Endothelial cell of umbilical vein (primary cell): ENCODE data around the gene BMP2K. TPM values are rescaled to one million over a fixed set of nuclear protein-coding genes. Genes with fewer than 3 reads are reported as not detected.

Source experiments
- BruUV-seq: library from RNA; stranded (reverse); fragments of 400-500 nt; replicated peaks from 2 replicates; lab custom pipeline; 2021; lab: Mats Ljungman, UMichigan
- CTCF ChIA-PET: fragments of 300-600, 350-600 bp; sonication (Branson Sonifier 250); formaldehyde crosslinking; loops from one replicate; lab custom pipeline; 2021; ENCODE audit warnings: antibody characterized with exemption, inconsistent platforms; lab: Charles Lee
- POLR2A ChIA-PET: fragments of 300-600, 350-600 bp; sonication (Branson Sonifier 250); formaldehyde crosslinking; loops from one replicate; lab custom pipeline; 2021; ENCODE audit warnings: antibody characterized with exemption, inconsistent platforms; lab: Charles Lee
- DNase-seq: peaks from one replicate; pipeline ENCODE4 v3.0.0-alpha.2; 2011; ENCODE audit warnings: low read depth, low spot score
- FAIRE-seq: peaks from 2 replicates; lab custom pipeline; 2011; peaks lifted over from hg19 to GRCh38; lab: Jason Lieb, UNC
- H2AFZ ChIP-seq: 2 replicates; pipeline ENCODE4 v1.6.0; 2012; ENCODE audit warnings: low read depth, low read length, control low read depth, inconsistent platforms
- H3K27ac ChIP-seq: 2 replicates; pipeline ENCODE4 v1.5.1; 2011; ENCODE audit warnings: low read depth, mild to moderate bottlenecking, control low read depth, low read length, moderate library complexity; ENCODE audit not compliant: insufficient read depth
- H3K27me3 ChIP-seq, 2 experiments: 2 replicates each; pipeline versions ENCODE4 v1.6.0 to v1.6.1; 2011; ENCODE audit warnings: low read length in 2 of 2, mixed read lengths in 1 of 2; ENCODE audit not compliant: control insufficient read depth in 2 of 2, insufficient read depth in 2 of 2
- H3K36me3 ChIP-seq, 2 experiments: 2 replicates in 1 of 2; 3 replicates in 1 of 2; pipeline ENCODE4 v1.5.1; 2011; ENCODE audit warnings: low read length in 2 of 2, mild to moderate bottlenecking in 1 of 2, moderate library complexity in 1 of 2; ENCODE audit not compliant: control insufficient read depth in 2 of 2, insufficient read depth in 2 of 2; ENCODE audit errors: extremely low read depth in 1 of 2
- H3K4me1 ChIP-seq: 3 replicates; pipeline ENCODE4 v1.5.1; 2011; ENCODE audit warnings: mild to moderate bottlenecking, low read length; ENCODE audit not compliant: control insufficient read depth, insufficient read depth; ENCODE audit errors: extremely low read depth
- H3K4me2 ChIP-seq: 2 replicates; pipeline ENCODE4 v1.6.1; 2011; ENCODE audit warnings: low read length, control low read depth, mixed read lengths; ENCODE audit not compliant: insufficient read depth
- H3K4me3 ChIP-seq, 3 experiments: fragments of 200-600 bp in 1 of 3; sonication (generic), shearing (Covaris generic) in 1 of 3; replicated peaks in 1 of 3; 2 replicates each; pipeline ENCODE4 v1.5.1; 2011 to 2016; ENCODE audit warnings: control low read depth in 3 of 3, low read length in 3 of 3, mild to moderate bottlenecking in 2 of 3, inconsistent platforms in 1 of 3, low read depth in 1 of 3, moderate library complexity in 1 of 3; ENCODE audit not compliant: insufficient read depth in 1 of 3
- H3K79me2 ChIP-seq: 2 replicates; pipeline ENCODE4 v1.6.0; 2012; ENCODE audit warnings: low read length, inconsistent platforms; ENCODE audit not compliant: control insufficient read depth, insufficient read depth
- H3K9ac ChIP-seq: replicated peaks from 2 replicates; pipeline ENCODE3; 2011; ENCODE audit warnings: low read length, control low read depth; ENCODE audit not compliant: insufficient read depth; ENCODE audit errors: extremely low read depth
- H3K9me1 ChIP-seq: replicated peaks from 3 replicates; pipeline ENCODE4 v1.6.0; 2011; ENCODE audit warnings: mild to moderate bottlenecking, low read length; ENCODE audit not compliant: control insufficient read depth, insufficient read depth; ENCODE audit errors: extremely low read depth
- H3K9me3 ChIP-seq: replicated peaks from 2 replicates; pipeline ENCODE4 v1.5.1; 2012; ENCODE audit warnings: low read length, inconsistent platforms; ENCODE audit not compliant: control insufficient read depth, insufficient read depth
- H4K20me1 ChIP-seq: replicated peaks from 2 replicates; pipeline ENCODE3; 2011; ENCODE audit warnings: mild to moderate bottlenecking, low read length; ENCODE audit not compliant: control insufficient read depth, insufficient read depth; ENCODE audit errors: extremely low read depth
- CTCF ChIP-seq, 2 donors: IDR thresholded peaks; 1 replicate in 1 of 2; 2 replicates in 1 of 2; pipeline ENCODE4 v1.5.1; 2011; ENCODE audit warnings: low read length in 2 of 2, mild to moderate bottlenecking in 2 of 2, moderate library complexity in 2 of 2, control low read depth in 1 of 2, inconsistent platforms in 1 of 2, low read depth in 1 of 2; ENCODE audit not compliant: insufficient read depth in 1 of 2; ENCODE audit errors: extremely low read depth in 1 of 2
- EZH2 ChIP-seq: IDR thresholded peaks from 2 replicates; pipeline ENCODE4 v1.6.1; 2012; ENCODE audit warnings: borderline replicate concordance, low read depth, mild to moderate bottlenecking, moderate library complexity, low read length, inconsistent platforms; ENCODE audit not compliant: severe bottlenecking
- FOS ChIP-seq: IDR thresholded peaks from 2 replicates; pipeline ENCODE4 v1.6.1; 2011; ENCODE audit warnings: mild to moderate bottlenecking, low read length, moderate library complexity, borderline replicate concordance; ENCODE audit not compliant: insufficient read depth
- JUN ChIP-seq: IDR thresholded peaks from 2 replicates; pipeline ENCODE4 v1.6.1; 2011; ENCODE audit warnings: borderline replicate concordance, low read depth; ENCODE audit not compliant: insufficient read length, insufficient read depth
- MAX ChIP-seq: IDR thresholded peaks from 2 replicates; pipeline ENCODE4 v1.6.1; 2011; ENCODE audit not compliant: insufficient read depth, insufficient read length
- MYC ChIP-seq: IDR thresholded peaks from one replicate; pipeline ENCODE4 v1.6.1; 2011; ENCODE audit warnings: mild to moderate bottlenecking, low read depth, low read length
- POLR2A ChIP-seq: IDR thresholded peaks from 2 replicates; pipeline ENCODE4 v1.6.1; 2012; ENCODE audit warnings: low read depth, mild to moderate bottlenecking, control low read depth, low read length
- dilution Hi-C: fragments of 300-500 bp; cut with MboI; formaldehyde crosslinking; loops from one replicate; pipeline ENCODE4 v1.15.0; 2019; ENCODE audit warnings: low sequenced_read_pairs; ENCODE audit not compliant: extremely low pct_ligation_motif_present
- intact Hi-C: fragments of 100-400 bp; cut with micrococcal nuclease; formaldehyde crosslinking; loops from one replicate; pipeline ENCODE4 v1.10.0; 2022
- polyA plus RNA-seq, 4 experiments: library from polyadenylated mRNA; depleted of rRNA in 3 of 4; stranded (reverse) in 3 of 4; unstranded in 1 of 4; fragments of >200 nt; gene quantifications; 2 replicates each; pipeline versions ENCODE4 v1.2.1 to v1.2.3, GENCODE V29; 2011 to 2012; ENCODE audit warnings: missing spikeins in 1 of 4
- total RNA-seq: library from RNA; stranded (reverse); gene quantifications from 2 replicates; pipeline ENCODE4 v1.2.3, GENCODE V29; 2021

The BMP2K gene
- total and polyA plus RNA-seq, 2 donors (not counting 3 experiments of a cell fraction or from before 2014, with no cell fraction given) = 16.1 to 37.9 TPM

GRCh38 chr4:78781924-78782323, 5.8 kb downstream of the BMP2K start:
- POLR2A ChIA-PET = no interaction called here
- no TSS peak for BruUV-seq
- CTCF ChIA-PET = interaction anchor here (1.4 kb wide), 1 partner anchor 82 kb away, joined by 4 read pairs; no protein-coding TSS in a partner anchor

More at GRCh38 chr4:78781924-78782323, 5.8 kb downstream of the BMP2K start:
- FAIRE-seq (no peak), DNase-seq (no peak)
- Histone ChIP-seq H3K27ac (no peak overlapping the region), H3K4me3 (no peak overlapping the region), H3K9me3 (no peaks in the 10 kb centered on the region), H3K79me2 (peaks cover 97% of the 10 kb centered on the region), H3K4me2 (no peak overlapping the region), H3K9ac (no peak overlapping the region), H3K9me1 (no peaks in the 10 kb centered on the region), H3K4me1 (peaks cover 21% of the 10 kb centered on the region), H3K27me3 (no peaks in the 10 kb centered on the region), H3K36me3 (no peaks in the 10 kb centered on the region), H2AFZ (no peak overlapping the region), H4K20me1 (peaks cover 10% of the 10 kb centered on the region)
- intact Hi-C loops (no loop called here), dilution Hi-C loops (no loop called here)
- no peak for TF ChIP-seq FOS
- no peak for TF ChIP-seq CTCF (IDR thresholded peaks at IDR 0.05; ENCODE audit: extremely low read depth in 1 of 2, insufficient read depth in 1 of 2, low read depth in 1 of 2, low read length in 2 of 2)
- no peak for TF ChIP-seq POLR2A
- TF ChIP-seq EZH2 = no peak
- TF ChIP-seq MYC = no peak
- TF ChIP-seq JUN = no peak
- TF ChIP-seq MAX = no peak
